Endothelial cell of umbilical vein (primary cell): ENCODE data around the gene PLCXD3. TPM values are rescaled to one million over a fixed set of nuclear protein-coding genes. Genes with fewer than 3 reads are reported as not detected.

Experiments used
- BruUV-seq: library from RNA; stranded (reverse); fragments of 400-500 nt; replicated peaks from 2 replicates; lab custom pipeline; 2021; lab: Mats Ljungman, UMichigan
- CTCF ChIA-PET: fragments of 300-600, 350-600 bp; sonication (Branson Sonifier 250); formaldehyde crosslinking; loops from one replicate; lab custom pipeline; 2021; ENCODE audit warnings: antibody characterized with exemption, inconsistent platforms; lab: Charles Lee
- POLR2A ChIA-PET: fragments of 300-600, 350-600 bp; sonication (Branson Sonifier 250); formaldehyde crosslinking; loops from one replicate; lab custom pipeline; 2021; ENCODE audit warnings: antibody characterized with exemption, inconsistent platforms; lab: Charles Lee
- DNase-seq: peaks from one replicate; pipeline ENCODE4 v3.0.0-alpha.2; 2011; ENCODE audit warnings: low read depth, low spot score
- FAIRE-seq: peaks from 2 replicates; lab custom pipeline; 2011; peaks lifted over from hg19 to GRCh38; lab: Jason Lieb, UNC
- H2AFZ ChIP-seq: 2 replicates; pipeline ENCODE4 v1.6.0; 2012; ENCODE audit warnings: low read depth, low read length, control low read depth, inconsistent platforms
- H3K27ac ChIP-seq: 2 replicates; pipeline ENCODE4 v1.5.1; 2011; ENCODE audit warnings: low read depth, mild to moderate bottlenecking, control low read depth, low read length, moderate library complexity; ENCODE audit not compliant: insufficient read depth
- H3K27me3 ChIP-seq, 2 experiments: 2 replicates each; pipeline versions ENCODE4 v1.6.0 to v1.6.1; 2011; ENCODE audit warnings: low read length in 2 of 2, mixed read lengths in 1 of 2; ENCODE audit not compliant: control insufficient read depth in 2 of 2, insufficient read depth in 2 of 2
- H3K36me3 ChIP-seq, 2 experiments: 2 replicates in 1 of 2; 3 replicates in 1 of 2; pipeline ENCODE4 v1.5.1; 2011; ENCODE audit warnings: low read length in 2 of 2, mild to moderate bottlenecking in 1 of 2, moderate library complexity in 1 of 2; ENCODE audit not compliant: control insufficient read depth in 2 of 2, insufficient read depth in 2 of 2; ENCODE audit errors: extremely low read depth in 1 of 2
- H3K4me1 ChIP-seq: 3 replicates; pipeline ENCODE4 v1.5.1; 2011; ENCODE audit warnings: mild to moderate bottlenecking, low read length; ENCODE audit not compliant: control insufficient read depth, insufficient read depth; ENCODE audit errors: extremely low read depth
- H3K4me2 ChIP-seq: 2 replicates; pipeline ENCODE4 v1.6.1; 2011; ENCODE audit warnings: low read length, control low read depth, mixed read lengths; ENCODE audit not compliant: insufficient read depth
- H3K4me3 ChIP-seq, 3 experiments: fragments of 200-600 bp in 1 of 3; sonication (generic), shearing (Covaris generic) in 1 of 3; replicated peaks in 1 of 3; 2 replicates each; pipeline ENCODE4 v1.5.1; 2011 to 2016; ENCODE audit warnings: control low read depth in 3 of 3, low read length in 3 of 3, mild to moderate bottlenecking in 2 of 3, inconsistent platforms in 1 of 3, low read depth in 1 of 3, moderate library complexity in 1 of 3; ENCODE audit not compliant: insufficient read depth in 1 of 3
- H3K79me2 ChIP-seq: 2 replicates; pipeline ENCODE4 v1.6.0; 2012; ENCODE audit warnings: low read length, inconsistent platforms; ENCODE audit not compliant: control insufficient read depth, insufficient read depth
- H3K9ac ChIP-seq: replicated peaks from 2 replicates; pipeline ENCODE3; 2011; ENCODE audit warnings: low read length, control low read depth; ENCODE audit not compliant: insufficient read depth; ENCODE audit errors: extremely low read depth
- H3K9me1 ChIP-seq: replicated peaks from 3 replicates; pipeline ENCODE4 v1.6.0; 2011; ENCODE audit warnings: mild to moderate bottlenecking, low read length; ENCODE audit not compliant: control insufficient read depth, insufficient read depth; ENCODE audit errors: extremely low read depth
- H3K9me3 ChIP-seq: replicated peaks from 2 replicates; pipeline ENCODE4 v1.5.1; 2012; ENCODE audit warnings: low read length, inconsistent platforms; ENCODE audit not compliant: control insufficient read depth, insufficient read depth
- H4K20me1 ChIP-seq: replicated peaks from 2 replicates; pipeline ENCODE3; 2011; ENCODE audit warnings: mild to moderate bottlenecking, low read length; ENCODE audit not compliant: control insufficient read depth, insufficient read depth; ENCODE audit errors: extremely low read depth
- CTCF ChIP-seq, 2 donors: IDR thresholded peaks; 1 replicate in 1 of 2; 2 replicates in 1 of 2; pipeline ENCODE4 v1.5.1; 2011; ENCODE audit warnings: low read length in 2 of 2, mild to moderate bottlenecking in 2 of 2, moderate library complexity in 2 of 2, control low read depth in 1 of 2, inconsistent platforms in 1 of 2, low read depth in 1 of 2; ENCODE audit not compliant: insufficient read depth in 1 of 2; ENCODE audit errors: extremely low read depth in 1 of 2
- EZH2 ChIP-seq: IDR thresholded peaks from 2 replicates; pipeline ENCODE4 v1.6.1; 2012; ENCODE audit warnings: borderline replicate concordance, low read depth, mild to moderate bottlenecking, moderate library complexity, low read length, inconsistent platforms; ENCODE audit not compliant: severe bottlenecking
- FOS ChIP-seq: IDR thresholded peaks from 2 replicates; pipeline ENCODE4 v1.6.1; 2011; ENCODE audit warnings: mild to moderate bottlenecking, low read length, moderate library complexity, borderline replicate concordance; ENCODE audit not compliant: insufficient read depth
- GATA2 ChIP-seq: IDR thresholded peaks from 2 replicates; pipeline ENCODE4 v1.7.0; 2011; ENCODE audit warnings: low read depth, mild to moderate bottlenecking, moderate library complexity, mixed read lengths, low read length; ENCODE audit not compliant: insufficient read length, insufficient read depth
- JUN ChIP-seq: IDR thresholded peaks from 2 replicates; pipeline ENCODE4 v1.6.1; 2011; ENCODE audit warnings: borderline replicate concordance, low read depth; ENCODE audit not compliant: insufficient read length, insufficient read depth
- MAX ChIP-seq: IDR thresholded peaks from 2 replicates; pipeline ENCODE4 v1.6.1; 2011; ENCODE audit not compliant: insufficient read depth, insufficient read length
- MYC ChIP-seq: IDR thresholded peaks from one replicate; pipeline ENCODE4 v1.6.1; 2011; ENCODE audit warnings: mild to moderate bottlenecking, low read depth, low read length
- POLR2A ChIP-seq: IDR thresholded peaks from 2 replicates; pipeline ENCODE4 v1.6.1; 2012; ENCODE audit warnings: low read depth, mild to moderate bottlenecking, control low read depth, low read length
- POLR2AphosphoS5 ChIP-seq: IDR thresholded peaks from 2 replicates; pipeline ENCODE4 v1.6.1; 2012; ENCODE audit warnings: low read depth, mild to moderate bottlenecking, control low read depth, low read length, moderate library complexity; ENCODE audit not compliant: insufficient read depth
- dilution Hi-C: fragments of 300-500 bp; cut with MboI; formaldehyde crosslinking; loops from one replicate; pipeline ENCODE4 v1.15.0; 2019; ENCODE audit warnings: low sequenced_read_pairs; ENCODE audit not compliant: extremely low pct_ligation_motif_present
- intact Hi-C: fragments of 100-400 bp; cut with micrococcal nuclease; formaldehyde crosslinking; loops from one replicate; pipeline ENCODE4 v1.10.0; 2022
- polyA plus RNA-seq, 4 experiments: library from polyadenylated mRNA; depleted of rRNA in 3 of 4; stranded (reverse) in 3 of 4; unstranded in 1 of 4; fragments of >200 nt; gene quantifications; 2 replicates each; pipeline versions ENCODE4 v1.2.1 to v1.2.3, GENCODE V29; 2011 to 2012; ENCODE audit warnings: missing spikeins in 1 of 4
- total RNA-seq: library from RNA; stranded (reverse); gene quantifications from 2 replicates; pipeline ENCODE4 v1.2.3, GENCODE V29; 2021

The PLCXD3 gene
- total and polyA plus RNA-seq, 2 donors (not counting 3 experiments of a cell fraction or from before 2014, with no cell fraction given), result not detected

GRCh38 chr5:41412496-41412895 lies 97.9 kb downstream of the PLCXD3 start:
- Histone ChIP-seq H3K4me3 (no peak overlapping the region), H3K27ac (no peak overlapping the region), H3K4me2 (no peak overlapping the region), H3K36me3 (no peaks in the 10 kb centered on the region), H3K9ac (no peak overlapping the region), H3K79me2 (no peaks in the 10 kb centered on the region), H2AFZ (no peak overlapping the region), H3K9me1 (no peaks in the 10 kb centered on the region), H3K9me3 (no peaks in the 10 kb centered on the region), H4K20me1 (no peaks in the 10 kb centered on the region), H3K4me1 (no peaks in the 10 kb centered on the region), H3K27me3 (no peaks in the 10 kb centered on the region)
- ChIA-PET CTCF (no interaction called here), POLR2A (no interaction called here)
- no TSS peak for BruUV-seq
- dilution Hi-C loops (no loop called here), intact Hi-C loops (no loop called here)
- no peak for TF ChIP-seq POLR2AphosphoS5
- no peak for TF ChIP-seq EZH2
- no peak for TF ChIP-seq GATA2
- TF ChIP-seq FOS, result no peak
- TF ChIP-seq CTCF (IDR thresholded peaks at IDR 0.05; ENCODE audit: extremely low read depth in 1 of 2, insufficient read depth in 1 of 2, low read depth in 1 of 2, low read length in 2 of 2), result no peak
- no peak for TF ChIP-seq MAX
- no peak for TF ChIP-seq MYC
- TF ChIP-seq JUN, result no peak
- no peak for TF ChIP-seq POLR2A
- FAIRE-seq (no peak), DNase-seq (no peak)
